Choroid plexus epithelial cell (primary cell): ENCODE data around the gene GDNF.

ENCODE experiments used
- DNase-seq: peaks from one replicate; pipeline ENCODE4 v3.0.0-alpha.2; 2010; ENCODE audit warnings: low read depth
- H3K4me3 ChIP-seq: 2 replicates; pipeline ENCODE4 v1.5.1; 2011; ENCODE audit warnings: low read depth, mild to moderate bottlenecking, control low read depth, low read length, moderate library complexity
- CTCF ChIP-seq: conservative IDR thresholded peaks from 2 replicates; pipeline ENCODE4 v1.5.1; 2011; ENCODE audit warnings: low read depth, mild to moderate bottlenecking, control low read depth, inconsistent platforms, low read length, moderate library complexity

Gene GDNF

GRCh38 chr5:37816883-37817282 is 23.0 kb downstream of the GDNF start:
- TF ChIP-seq CTCF, result no peak
- DNase-seq, result no peak
- no peak overlapping the region for H3K4me3 ChIP-seq

- H3K4me3 ChIP-seq, result no peak overlapping the region
- no peak for DNase-seq
- no peak for TF ChIP-seq CTCF
Measured at GRCh38 chr5:37816331-37816730, 23.5 kb downstream of the GDNF start.

- no peak for TF ChIP-seq CTCF
- H3K4me3 ChIP-seq, result no peak overlapping the region
- no peak for DNase-seq
Measured at GRCh38 chr5:37815913-37816312, 23.9 kb downstream of the GDNF start.

- DNase-seq, result peak; percentile 56
- TF ChIP-seq CTCF, result no peak
- H3K4me3 ChIP-seq, result no peak overlapping the region
Measured at GRCh38 chr5:37814699-37815098, 25.1 kb downstream of the GDNF start.

- no peak for TF ChIP-seq CTCF
- no peak overlapping the region for H3K4me3 ChIP-seq
- peak; percentile 43 for DNase-seq
Measured at GRCh38 chr5:37812365-37812764, 27.5 kb downstream of the GDNF start.

GRCh38 chr5:37811866-37812265 is 28.0 kb downstream of the GDNF start:
- no peak for TF ChIP-seq CTCF
- no peak for DNase-seq

DNA sequence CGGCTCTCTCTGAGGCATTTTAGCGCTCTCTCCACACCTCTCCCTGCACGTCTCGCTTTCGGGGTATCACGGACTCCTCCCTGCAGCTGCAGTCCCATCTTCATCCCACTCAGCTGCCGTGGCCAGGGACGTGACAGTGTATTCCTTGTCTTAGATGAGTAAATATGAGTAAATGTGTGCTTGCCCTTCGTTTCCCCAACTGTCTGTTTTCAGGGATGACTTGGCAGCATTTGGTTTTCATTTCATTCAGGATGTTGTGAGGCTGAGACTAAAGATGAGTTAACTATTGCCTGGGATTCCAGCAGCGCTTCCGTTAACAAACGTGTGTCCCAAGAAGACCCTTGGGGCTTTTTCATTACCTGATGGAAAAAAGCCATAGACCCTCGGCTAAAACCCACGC is 29.5 kb downstream of the GDNF start:
- no peak for TF ChIP-seq CTCF
- peak; percentile 23 for DNase-seq
- peak overlapping the region; percentile 41 for H3K4me3 ChIP-seq

More at GRCh38 chr5:37811866-37812265, 28.0 kb downstream of the GDNF start:
- no peak overlapping the region for H3K4me3 ChIP-seq
